Measurements from ENCODE around the gene RPS15A. TPM values are rescaled to one million over a fixed set of nuclear protein-coding genes. Genes with fewer than 3 reads are reported as not detected.

The RPS15A gene
- total RNA-seq, result 1,903 and 1,963 TPM in 2 replicates

DNA sequence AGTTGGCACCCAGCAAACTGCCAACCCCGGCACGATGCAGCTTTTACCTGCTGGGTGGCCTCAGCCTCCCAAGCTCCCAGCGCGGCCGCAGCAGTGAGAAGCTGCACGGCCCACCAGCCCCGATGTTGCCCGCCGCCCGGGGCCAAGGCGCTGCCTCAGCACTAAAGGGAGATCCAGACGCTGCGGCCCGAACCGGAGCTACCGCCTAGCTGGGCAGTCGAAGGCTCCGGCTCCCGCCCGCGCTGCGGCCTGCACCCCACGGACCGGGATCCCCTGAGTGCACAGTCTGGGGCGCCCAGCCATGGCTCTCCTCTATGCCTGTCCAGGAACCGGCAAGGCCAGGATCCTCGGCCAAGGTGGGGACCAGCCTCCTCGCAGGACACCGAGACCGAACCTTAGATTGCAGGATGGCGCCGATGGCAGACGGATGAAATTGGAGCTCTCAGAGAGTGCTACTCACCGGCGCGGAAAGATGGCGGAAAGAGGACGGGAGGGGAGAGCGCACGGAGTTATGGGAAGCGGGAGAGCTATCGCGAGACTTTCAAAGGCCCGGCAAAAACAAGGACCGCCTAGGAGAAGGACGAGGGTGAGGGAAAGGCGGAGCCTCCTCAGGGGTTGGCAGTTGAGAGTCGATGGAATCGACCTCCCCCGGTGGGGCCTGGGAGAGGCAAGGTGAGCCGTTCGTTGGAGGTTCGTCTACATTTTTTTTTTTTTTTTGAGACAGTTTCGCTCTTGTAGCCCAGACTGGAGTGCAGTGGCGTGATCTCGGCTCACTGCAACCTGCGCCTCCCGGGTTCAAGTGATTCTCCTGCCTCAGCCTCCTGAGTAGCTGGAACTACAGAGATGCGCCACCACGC lies at the start of gene RPS15A:
RPS15A (minus strand) TSS at position 485 of the 857 bp plus-strand sequence. CDS start 1,221 bp downstream, outside the sequence.
- H3K4me3 Mint-ChIP-seq (ENCODE audit: low read depth), result peak within 1 kb of the TSS; percentile 92
- intact Hi-C loops (cut with micrococcal nuclease), result loop anchor here (1.0 to 5.0 kb wide), 2 partner anchors 11 to 327 kb away; partner anchors contain the start of gene ARL6IP1
- H3K36me3 Mint-ChIP-seq (ENCODE audit: low read depth), result peaks cover 92% of the 10 kb centered on the region
- no peaks in the 10 kb centered on the region for H3K9me3 Mint-ChIP-seq
- H3K4me1 Mint-ChIP-seq (ENCODE audit: low read depth), result peaks cover 46% of the 10 kb centered on the region
- no peaks in the 10 kb centered on the region for H3K27me3 Mint-ChIP-seq (ENCODE audit: low read depth)
- H3K27ac Mint-ChIP-seq, result peak within 1 kb of the TSS; percentile 89
- DNase-seq (ENCODE audit: low spot score), result peak; percentile 93

DNA sequence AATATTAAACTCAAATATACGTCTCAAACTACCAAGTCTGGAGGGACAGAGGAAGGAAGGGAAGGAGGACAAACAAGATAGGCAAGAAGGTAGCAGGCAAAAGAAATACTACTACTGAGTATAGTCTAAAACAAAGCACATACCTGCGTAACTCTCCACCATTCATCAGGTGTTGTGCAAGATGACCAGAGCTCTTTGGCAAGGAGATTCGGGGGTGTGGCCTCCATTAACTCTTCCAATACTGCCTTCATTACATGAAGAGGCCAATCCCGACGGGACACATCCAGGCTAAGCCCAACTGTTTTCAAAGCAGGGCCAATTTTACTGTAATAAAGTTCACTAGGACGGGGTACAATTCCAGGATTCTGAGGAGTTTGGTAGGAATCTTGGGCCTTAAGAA lies 49.4 kb upstream of the RPS15A start:
- no peak for DNase-seq (ENCODE audit: low spot score)
- Mint-ChIP-seq H3K9me3 (no peaks in the 10 kb centered on the region), H3K27ac (no peak overlapping the region), H3K4me1 (ENCODE audit: low read depth) (peaks cover 20% of the 10 kb centered on the region), H3K4me3 (ENCODE audit: low read depth) (no peak overlapping the region), H3K36me3 (ENCODE audit: low read depth) (peaks cover 85% of the 10 kb centered on the region), H3K27me3 (ENCODE audit: low read depth) (no peaks in the 10 kb centered on the region)
- intact Hi-C loops (cut with micrococcal nuclease), result no loop called here

DNA sequence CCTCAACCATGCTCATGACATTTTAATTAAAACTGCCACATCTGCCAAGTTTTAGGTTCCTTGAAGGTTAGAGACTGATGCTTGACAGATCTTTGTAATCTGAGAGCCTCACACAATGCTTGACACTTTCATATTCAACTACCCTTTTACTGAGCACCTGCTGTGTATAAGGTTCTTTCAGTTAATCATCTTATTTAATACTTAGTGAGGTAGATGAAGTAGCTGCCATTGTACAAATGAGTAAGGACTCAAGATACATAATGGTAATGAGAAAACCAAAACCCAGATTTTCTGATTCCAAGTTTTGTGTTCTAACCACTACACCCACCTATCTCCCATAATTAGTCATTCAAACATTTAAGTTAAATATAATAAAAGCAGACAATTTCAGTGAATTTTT lies 46.6 kb upstream of the RPS15A start:
- no peaks in the 10 kb centered on the region for H3K9me3 Mint-ChIP-seq
- peak overlapping the region; percentile 76 for H3K27ac Mint-ChIP-seq
- no peaks in the 10 kb centered on the region for H3K27me3 Mint-ChIP-seq (ENCODE audit: low read depth)
- DNase-seq (ENCODE audit: low spot score), result no peak
- intact Hi-C loops (cut with micrococcal nuclease), result no loop called here
- peaks cover 18% of the 10 kb centered on the region for H3K4me1 Mint-ChIP-seq (ENCODE audit: low read depth)
- H3K36me3 Mint-ChIP-seq (ENCODE audit: low read depth), result peaks cover 76% of the 10 kb centered on the region
- H3K4me3 Mint-ChIP-seq (ENCODE audit: low read depth), result peak overlapping the region; percentile 3

DNA sequence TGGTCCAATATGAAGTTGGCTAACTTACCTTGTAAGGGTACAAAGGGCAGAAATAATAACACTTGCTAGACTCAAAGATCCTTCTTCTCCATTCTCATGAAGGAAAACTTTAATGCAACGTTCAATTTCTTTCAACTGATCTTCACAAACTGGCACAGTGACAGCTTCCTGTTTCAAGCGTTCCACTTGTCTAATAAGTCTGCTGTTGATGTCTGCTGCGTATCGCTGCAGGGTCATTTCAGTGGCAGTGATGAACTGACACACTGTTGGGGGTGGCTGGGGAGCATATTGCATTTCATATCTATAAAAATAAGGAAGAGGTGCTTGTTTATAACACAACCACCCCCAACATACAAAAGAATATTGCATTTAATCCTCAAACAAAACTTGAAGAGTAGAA lies 44.7 kb upstream of the RPS15A start:
- Mint-ChIP-seq H3K36me3 (ENCODE audit: low read depth) (peaks cover 76% of the 10 kb centered on the region), H3K4me1 (ENCODE audit: low read depth) (peaks cover 20% of the 10 kb centered on the region), H3K4me3 (ENCODE audit: low read depth) (no peak overlapping the region), H3K9me3 (no peaks in the 10 kb centered on the region), H3K27me3 (ENCODE audit: low read depth) (no peaks in the 10 kb centered on the region), H3K27ac (no peak overlapping the region)
- intact Hi-C loops (cut with micrococcal nuclease), result no loop called here
- no peak for DNase-seq (ENCODE audit: low spot score)

DNA sequence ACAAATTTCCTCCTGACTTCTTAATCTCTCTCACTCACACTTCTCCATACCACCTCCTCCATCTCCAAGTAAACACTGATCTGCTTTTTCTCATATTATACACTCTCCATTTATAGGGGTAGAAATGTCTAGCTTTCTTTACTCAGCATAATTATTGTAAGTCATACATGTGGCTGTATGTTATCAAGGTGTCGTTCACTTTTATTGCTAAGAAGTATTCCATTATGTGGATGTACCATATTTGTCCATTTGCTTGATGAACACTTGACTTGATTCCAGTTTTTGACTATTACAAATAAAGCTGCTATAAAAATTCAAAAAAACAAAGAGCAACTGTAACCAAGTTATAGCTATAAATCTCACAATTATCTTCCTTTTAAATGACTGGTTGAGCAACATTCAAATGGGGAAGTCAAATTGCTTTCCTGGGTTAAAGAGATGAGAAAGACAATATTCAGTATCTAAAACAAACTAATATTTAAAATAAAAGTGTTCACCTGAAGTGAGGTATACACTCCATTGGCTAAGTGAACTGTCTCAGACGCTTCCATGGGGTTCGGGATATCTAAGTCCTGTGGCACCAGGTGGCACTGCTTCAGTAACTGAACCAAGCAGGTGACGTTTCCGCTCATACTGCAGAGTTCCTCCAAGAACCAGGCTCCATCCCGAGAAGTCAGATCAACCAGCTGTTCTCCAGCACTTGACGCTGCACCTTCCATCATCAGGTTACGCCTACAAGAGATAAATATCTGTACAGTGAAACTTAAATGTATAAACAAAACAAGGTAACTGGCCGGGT lies 43.8 kb upstream of the RPS15A start:
- no peak overlapping the region for H3K4me3 Mint-ChIP-seq (ENCODE audit: low read depth)
- no peaks in the 10 kb centered on the region for H3K27me3 Mint-ChIP-seq (ENCODE audit: low read depth)
- H3K36me3 Mint-ChIP-seq (ENCODE audit: low read depth), result peaks cover 77% of the 10 kb centered on the region
- DNase-seq (ENCODE audit: low spot score), result no peak
- H3K4me1 Mint-ChIP-seq (ENCODE audit: low read depth), result peaks cover 20% of the 10 kb centered on the region
- peak overlapping the region; percentile 5 for H3K27ac Mint-ChIP-seq
- no peaks in the 10 kb centered on the region for H3K9me3 Mint-ChIP-seq
- intact Hi-C loops (cut with micrococcal nuclease), result no loop called here

DNA sequence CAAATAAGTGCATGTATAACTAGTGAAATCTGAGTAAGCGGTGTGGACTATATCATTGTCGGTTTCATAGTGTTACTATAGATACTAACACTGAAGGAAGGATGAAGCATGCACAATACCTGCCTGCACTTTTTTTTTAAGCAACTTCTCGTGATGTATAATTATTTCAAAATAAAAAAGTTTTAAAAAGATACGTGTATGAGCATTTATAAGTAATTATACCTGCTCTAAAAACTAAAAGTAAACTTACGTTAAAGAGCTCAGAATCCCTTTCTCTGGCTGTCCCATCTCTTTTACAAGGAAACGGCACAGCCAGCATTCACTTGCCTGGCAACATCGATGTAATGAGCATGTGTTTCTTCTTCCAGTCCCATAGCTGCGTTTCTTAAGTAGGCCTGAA lies 42.5 kb upstream of the RPS15A start:
- Mint-ChIP-seq H3K9me3 (no peaks in the 10 kb centered on the region), H3K36me3 (ENCODE audit: low read depth) (peaks cover 76% of the 10 kb centered on the region)
- intact Hi-C loops (cut with micrococcal nuclease), result no loop called here

DNA sequence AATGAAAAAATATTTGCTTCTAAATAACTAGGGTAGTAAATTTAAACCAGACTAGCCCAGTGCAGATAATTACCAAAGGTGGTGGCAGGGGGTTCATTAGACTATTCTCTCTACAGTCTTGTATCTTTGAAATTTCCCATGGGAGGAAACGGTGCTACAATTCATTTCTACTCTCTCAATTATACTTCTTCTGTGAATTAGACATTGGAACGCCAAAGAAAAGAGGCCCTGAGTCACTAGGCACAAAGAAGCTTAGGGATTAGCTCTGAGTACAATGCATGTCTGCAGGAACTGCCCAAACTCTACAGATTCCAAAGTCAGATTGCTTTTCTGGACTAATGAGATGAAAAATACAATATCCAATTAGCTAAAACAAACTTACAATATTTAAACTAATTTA lies 41.9 kb upstream of the RPS15A start:
- Mint-ChIP-seq H3K27me3 (ENCODE audit: low read depth) (no peaks in the 10 kb centered on the region), H3K4me1 (ENCODE audit: low read depth) (peaks cover 12% of the 10 kb centered on the region), H3K4me3 (ENCODE audit: low read depth) (no peak overlapping the region), H3K9me3 (no peaks in the 10 kb centered on the region), H3K36me3 (ENCODE audit: low read depth) (peaks cover 74% of the 10 kb centered on the region), H3K27ac (no peak overlapping the region)
- intact Hi-C loops (cut with micrococcal nuclease), result no loop called here
- no peak for DNase-seq (ENCODE audit: low spot score)

More for the DNA sequence above, 42.5 kb upstream of the RPS15A start:
- Mint-ChIP-seq H3K4me3 (ENCODE audit: low read depth) (no peak overlapping the region), H3K27me3 (ENCODE audit: low read depth) (no peaks in the 10 kb centered on the region), H3K4me1 (ENCODE audit: low read depth) (peaks cover 16% of the 10 kb centered on the region), H3K27ac (no peak overlapping the region)
- DNase-seq (ENCODE audit: low spot score), result no peak

DNA sequence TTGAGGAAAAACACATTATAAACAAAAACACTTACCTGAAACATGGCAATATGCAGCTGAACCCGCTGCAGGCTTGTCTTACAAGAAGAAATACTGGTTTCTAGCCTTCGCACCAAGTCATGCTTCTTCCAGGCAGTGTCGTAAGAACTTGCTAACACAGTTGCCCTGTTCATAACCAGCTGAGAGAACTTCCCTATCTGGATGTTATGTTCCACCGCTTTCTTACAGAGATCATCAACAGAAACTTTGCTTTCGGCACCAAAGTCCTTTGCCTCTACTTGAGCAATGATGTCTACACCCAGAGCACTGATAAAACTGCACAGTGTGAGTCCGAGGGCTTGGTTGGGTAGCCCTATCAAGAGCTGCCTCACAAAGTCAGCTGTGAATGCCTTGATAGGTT lies 39.1 kb upstream of the RPS15A start:
- no peak overlapping the region for H3K4me3 Mint-ChIP-seq (ENCODE audit: low read depth)
- H3K9me3 Mint-ChIP-seq, result no peaks in the 10 kb centered on the region
- H3K27ac Mint-ChIP-seq, result no peak overlapping the region
- DNase-seq (ENCODE audit: low spot score), result no peak
- intact Hi-C loops (cut with micrococcal nuclease), result no loop called here
- H3K36me3 Mint-ChIP-seq (ENCODE audit: low read depth), result peaks cover 53% of the 10 kb centered on the region
- no peaks in the 10 kb centered on the region for H3K27me3 Mint-ChIP-seq (ENCODE audit: low read depth)
- H3K4me1 Mint-ChIP-seq (ENCODE audit: low read depth), result peaks cover 7% of the 10 kb centered on the region

DNA sequence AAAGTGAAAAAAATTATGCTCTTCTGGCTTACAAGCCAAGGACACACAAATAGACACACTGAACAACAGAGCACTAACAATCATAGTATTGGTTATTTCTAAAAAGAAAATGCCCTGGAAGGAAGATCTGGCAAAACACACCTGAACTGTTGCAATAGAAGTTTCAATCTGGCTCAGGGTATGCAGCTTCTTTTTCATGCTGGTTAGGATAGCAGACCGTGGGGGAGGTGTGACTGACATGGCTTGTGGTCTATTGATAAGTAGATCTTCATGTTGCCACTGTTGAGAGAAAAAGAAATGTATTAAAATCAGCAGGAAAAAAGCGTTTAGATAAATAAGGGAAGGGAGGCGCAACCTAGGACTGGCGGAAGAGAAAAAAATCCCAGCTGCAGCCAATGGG lies 37.8 kb upstream of the RPS15A start:
- Mint-ChIP-seq H3K36me3 (ENCODE audit: low read depth) (peaks cover 45% of the 10 kb centered on the region), H3K27me3 (ENCODE audit: low read depth) (no peaks in the 10 kb centered on the region), H3K9me3 (no peaks in the 10 kb centered on the region), H3K4me3 (ENCODE audit: low read depth) (no peak overlapping the region), H3K4me1 (ENCODE audit: low read depth) (peaks cover 7% of the 10 kb centered on the region), H3K27ac (no peak overlapping the region)
- intact Hi-C loops (cut with micrococcal nuclease), result no loop called here
- DNase-seq (ENCODE audit: low spot score), result no peak

DNA sequence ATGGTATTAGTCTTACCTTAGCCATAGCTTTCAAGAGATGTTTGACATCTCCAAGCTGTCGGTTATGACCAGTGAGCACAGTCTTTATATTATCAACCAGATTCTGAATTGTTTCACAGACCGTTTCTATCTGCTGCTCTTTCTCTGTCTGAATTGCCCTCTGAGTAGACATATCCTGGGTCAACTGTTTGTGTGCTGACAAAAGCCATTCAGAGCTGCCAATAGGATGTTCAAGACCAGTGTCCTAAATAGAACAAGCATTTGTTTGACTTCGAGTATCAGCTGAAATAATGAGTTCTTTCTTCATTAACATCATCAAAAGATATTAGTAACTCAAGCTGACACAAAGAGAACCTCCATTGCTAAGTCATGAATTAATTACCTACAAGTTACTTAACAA lies 26.2 kb upstream of the RPS15A start:
- no peaks in the 10 kb centered on the region for H3K9me3 Mint-ChIP-seq
- peaks cover 12% of the 10 kb centered on the region for H3K4me1 Mint-ChIP-seq (ENCODE audit: low read depth)
- intact Hi-C loops (cut with micrococcal nuclease), result no loop called here
- peaks cover 67% of the 10 kb centered on the region for H3K36me3 Mint-ChIP-seq (ENCODE audit: low read depth)
- H3K4me3 Mint-ChIP-seq (ENCODE audit: low read depth), result no peak overlapping the region
- no peak overlapping the region for H3K27ac Mint-ChIP-seq
- H3K27me3 Mint-ChIP-seq (ENCODE audit: low read depth), result no peaks in the 10 kb centered on the region
- no peak for DNase-seq (ENCODE audit: low spot score)

DNA sequence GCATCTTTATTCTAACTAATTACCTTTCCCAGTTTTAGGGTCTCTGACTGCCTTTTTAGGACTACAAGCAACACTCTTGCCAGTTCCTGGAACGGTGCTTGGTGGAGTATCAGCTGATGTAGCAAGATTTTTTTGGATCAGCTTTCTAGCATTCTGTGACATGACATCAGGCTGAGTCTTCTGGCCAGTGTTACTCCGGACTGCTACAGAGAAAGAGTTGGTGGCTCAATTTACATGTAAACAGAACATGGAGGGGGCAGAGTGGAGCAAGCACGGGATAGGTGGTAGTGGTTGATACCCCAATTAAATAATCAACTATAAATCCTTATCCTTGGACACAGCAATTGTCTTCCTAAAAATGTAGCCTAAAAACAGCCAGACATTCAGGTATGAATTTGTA lies 21.8 kb upstream of the RPS15A start:
- Mint-ChIP-seq H3K4me1 (ENCODE audit: low read depth) (peaks cover under 1% of the 10 kb centered on the region), H3K36me3 (ENCODE audit: low read depth) (peaks cover 77% of the 10 kb centered on the region), H3K4me3 (ENCODE audit: low read depth) (no peak overlapping the region), H3K27ac (no peak overlapping the region), H3K9me3 (no peaks in the 10 kb centered on the region), H3K27me3 (ENCODE audit: low read depth) (no peaks in the 10 kb centered on the region)
- DNase-seq (ENCODE audit: low spot score), result no peak
- intact Hi-C loops (cut with micrococcal nuclease), result no loop called here

DNA sequence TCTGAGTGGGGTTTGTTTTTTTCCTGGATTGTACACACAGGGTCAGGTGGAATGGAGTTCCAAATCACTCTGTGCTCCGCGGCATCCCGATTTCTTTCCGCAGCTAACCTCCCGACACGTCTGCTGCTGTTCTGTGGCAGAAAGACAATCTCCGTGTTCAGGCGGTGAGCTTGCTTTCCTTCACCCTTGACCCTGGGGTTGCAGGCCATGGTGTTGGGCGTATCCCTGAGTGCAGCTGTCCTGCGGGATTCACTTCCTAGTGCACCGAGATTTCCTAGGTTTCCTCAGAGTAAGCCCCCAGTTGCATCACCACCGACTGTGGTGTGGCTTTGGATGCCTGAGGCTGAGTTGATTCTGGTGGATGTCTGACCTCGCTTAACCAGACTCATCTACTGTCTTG lies 19.0 kb upstream of the RPS15A start:
- Mint-ChIP-seq H3K4me1 (ENCODE audit: low read depth) (peaks cover 20% of the 10 kb centered on the region), H3K4me3 (ENCODE audit: low read depth) (no peak overlapping the region), H3K36me3 (ENCODE audit: low read depth) (peaks cover 74% of the 10 kb centered on the region), H3K9me3 (no peaks in the 10 kb centered on the region), H3K27me3 (ENCODE audit: low read depth) (no peaks in the 10 kb centered on the region), H3K27ac (no peak overlapping the region)
- intact Hi-C loops (cut with micrococcal nuclease), result no loop called here
- DNase-seq (ENCODE audit: low spot score), result no peak

DNA sequence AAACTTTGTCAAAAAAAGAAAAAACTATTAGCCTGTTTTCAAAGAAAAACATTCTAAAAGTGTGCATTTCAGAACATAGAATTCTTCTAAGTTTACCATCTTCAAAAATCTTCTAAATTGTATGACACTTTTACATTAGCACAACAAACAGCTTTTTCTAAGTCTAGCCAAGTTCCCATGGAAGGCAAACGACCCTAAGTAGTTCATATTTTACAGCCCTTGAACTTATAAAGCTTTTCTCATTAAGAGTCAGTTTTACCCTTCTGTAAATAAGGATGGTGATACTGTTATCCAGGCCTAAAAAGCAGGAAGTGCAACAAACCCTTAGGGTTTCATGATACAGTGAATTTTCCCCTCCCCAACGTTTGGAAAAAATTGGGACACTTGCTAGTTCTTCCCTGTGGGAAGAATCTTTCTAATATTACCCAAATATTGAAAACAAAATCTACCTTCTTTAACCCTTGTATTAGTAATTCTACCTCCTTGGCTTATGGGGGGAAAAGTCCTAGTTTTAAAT lies 15.2 kb upstream of the RPS15A start:
- no peak overlapping the region for H3K27ac Mint-ChIP-seq
- intact Hi-C loops (cut with micrococcal nuclease), result no loop called here
- peaks cover 70% of the 10 kb centered on the region for H3K36me3 Mint-ChIP-seq (ENCODE audit: low read depth)
- H3K9me3 Mint-ChIP-seq, result no peaks in the 10 kb centered on the region
- H3K4me3 Mint-ChIP-seq (ENCODE audit: low read depth), result no peak overlapping the region
- no peaks in the 10 kb centered on the region for H3K27me3 Mint-ChIP-seq (ENCODE audit: low read depth)
- no peak for DNase-seq (ENCODE audit: low spot score)
- peaks cover 35% of the 10 kb centered on the region for H3K4me1 Mint-ChIP-seq (ENCODE audit: low read depth)

All from activated T-helper 2 cell treated with anti-CD3 and anti-CD28 coated beads, Interferon-gamma antibody, Interleukin-2, Interleukin-4, amounts not matched to agents 10 μg/mL and 5 μg/mL and 100 μg/mL, durations not matched to agents 14 hours and 24 hours and 36 hours (primary cell).